ENCODE results near the gene FAM222A. TPM values are rescaled to one million over a fixed set of nuclear protein-coding genes. Genes with fewer than 3 reads are reported as not detected.

FAM222A gene
- total RNA-seq, 1 donor from 2014 or later = 6.2 TPM

- intact Hi-C loops (cut with DNase I) = no loop called here
- Histone ChIP-seq H3K27ac (no peak overlapping the region), H3K9me3 (no peaks in the 10 kb centered on the region), H3K4me1 (no peaks in the 10 kb centered on the region), H3K36me3 (no peaks in the 10 kb centered on the region), H3K27me3 (no peaks in the 10 kb centered on the region), H3K4me3 (no peak overlapping the region)
- no peak for ATAC-seq
- TF ChIP-seq CTCF (IDR thresholded peaks at IDR 0.05) = no peak
- DNase-seq = no peak
Observed at GRCh38 chr12:109797905-109798669, 84.5 kb downstream of the FAM222A start.

- H3K4me3 ChIP-seq = no peak overlapping the region
- no peak for TF ChIP-seq CTCF (IDR thresholded peaks at IDR 0.05)
- intact Hi-C loops (cut with DNase I) = no loop called here
Observed at GRCh38 chr12:109798691-109799090, 85.1 kb downstream of the FAM222A start.

GRCh38 chr12:109800536-109800935, 86.9 kb downstream of the FAM222A start:
- no peaks in the 10 kb centered on the region for H3K36me3 ChIP-seq
- ATAC-seq (no peak), DNase-seq (no peak)
- no peaks in the 10 kb centered on the region for H3K4me1 ChIP-seq
- no peaks in the 10 kb centered on the region for H3K9me3 ChIP-seq
- no peaks in the 10 kb centered on the region for H3K27me3 ChIP-seq
- no peak overlapping the region for H3K4me3 ChIP-seq
- TF ChIP-seq CTCF (IDR thresholded peaks at IDR 0.05) = no peak
- no peak overlapping the region for H3K27ac ChIP-seq
- intact Hi-C loops (cut with DNase I) = no loop called here

More at GRCh38 chr12:109798691-109799090, 85.1 kb downstream of the FAM222A start:
- no peaks in the 10 kb centered on the region for H3K36me3 ChIP-seq
- no peak for DNase-seq
- no peaks in the 10 kb centered on the region for H3K4me1 ChIP-seq
- no peaks in the 10 kb centered on the region for H3K9me3 ChIP-seq
- ATAC-seq = no peak
- no peaks in the 10 kb centered on the region for H3K27me3 ChIP-seq
- H3K27ac ChIP-seq = no peak overlapping the region

- Histone ChIP-seq H3K36me3 (no peaks in the 10 kb centered on the region), H3K27me3 (no peaks in the 10 kb centered on the region), H3K27ac (no peak overlapping the region), H3K9me3 (no peaks in the 10 kb centered on the region), H3K4me3 (no peak overlapping the region), H3K4me1 (no peaks in the 10 kb centered on the region)
- intact Hi-C loops (cut with DNase I) = no loop called here
- no peak for TF ChIP-seq CTCF (IDR thresholded peaks at IDR 0.05)
- no peak for DNase-seq
- ATAC-seq = no peak
Observed at GRCh38 chr12:109802828-109803227, 89.2 kb downstream of the FAM222A start.

GRCh38 chr12:109803678-109804077, 90.1 kb downstream of the FAM222A start:
- H3K9me3 ChIP-seq = no peaks in the 10 kb centered on the region
- no peak overlapping the region for H3K4me3 ChIP-seq
- H3K27me3 ChIP-seq = no peaks in the 10 kb centered on the region
- no peak for ATAC-seq
- intact Hi-C loops (cut with DNase I) = no loop called here
- no peaks in the 10 kb centered on the region for H3K4me1 ChIP-seq
- H3K36me3 ChIP-seq = no peaks in the 10 kb centered on the region
- H3K27ac ChIP-seq = no peak overlapping the region
- TF ChIP-seq CTCF (IDR thresholded peaks at IDR 0.05) = no peak
- no peak for DNase-seq
